Globus pallidus (tissue), 1 donor: Measurements from ENCODE around the gene TMEM94.
A peak's percentile ranks its signal among the peaks of the same experiment; 100 is the strongest.
"Not testable (repeated sequence)": the region's sequence is repeated elsewhere in the genome, so short reads cannot be mapped to it uniquely, and the experiment has no call there.

Experiments used
- DNase-seq: peaks from one replicate; pipeline ENCODE4 v3.0.0-alpha.2; 2015; ENCODE audit warnings: low spot score

Gene TMEM94

DNA sequence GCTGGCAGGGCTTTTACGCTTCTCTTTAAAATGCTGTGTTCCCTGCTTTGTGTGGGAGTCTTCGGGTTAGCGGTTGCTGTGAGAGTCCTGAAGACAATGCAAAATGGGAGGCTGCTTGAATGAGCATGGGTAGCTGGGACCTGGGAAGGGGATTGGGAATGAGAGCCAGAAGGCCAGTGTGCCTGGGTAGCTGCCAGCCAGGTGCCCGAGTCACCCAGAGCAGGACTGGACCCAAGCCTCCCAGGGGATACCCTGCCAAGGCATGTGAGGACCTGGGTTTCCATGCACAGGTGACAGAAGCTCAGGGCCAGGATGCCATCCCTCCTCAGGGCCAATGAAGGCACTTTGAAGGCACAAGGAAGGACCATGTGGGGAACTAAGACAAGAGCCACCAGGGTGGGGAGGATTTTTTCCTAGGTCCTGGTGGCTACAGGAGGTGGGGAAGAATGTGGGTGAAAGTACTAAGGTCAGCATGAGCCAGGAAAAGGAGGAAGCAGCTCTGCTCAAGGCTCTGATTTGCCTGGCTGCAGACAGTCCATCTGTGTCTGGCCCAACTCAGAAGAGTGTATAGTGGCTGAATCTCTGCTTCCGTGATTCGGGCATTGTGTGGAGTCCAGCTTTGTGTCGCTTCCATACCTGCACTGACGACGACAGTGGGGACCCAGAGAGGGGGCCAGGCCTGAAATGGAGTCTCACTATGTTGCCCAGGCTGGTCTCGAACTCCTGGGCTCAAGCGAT, 20.5 kb downstream of the TMEM94 start:
- DNase-seq, result no peak

DNA sequence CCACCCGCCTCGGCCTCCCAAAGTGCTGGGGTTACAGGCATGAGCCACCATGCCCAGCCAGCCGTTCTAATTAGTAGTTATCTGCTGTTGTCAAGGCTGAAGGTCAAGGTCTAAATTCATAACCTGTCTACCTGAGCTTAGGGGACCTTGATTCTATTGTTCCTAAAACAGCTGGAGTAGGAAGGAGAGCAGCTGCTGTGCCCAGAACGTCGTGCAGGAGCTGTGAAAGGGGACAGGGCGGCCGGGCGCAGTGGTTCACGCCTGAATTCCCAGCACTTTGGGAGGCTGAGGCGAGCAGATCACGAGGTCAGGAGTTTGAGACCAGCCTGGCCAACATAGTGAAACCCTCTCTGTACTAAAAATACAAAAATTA, 21.0 kb downstream of the TMEM94 start:
- DNase-seq, result not testable (repeated sequence)

DNA sequence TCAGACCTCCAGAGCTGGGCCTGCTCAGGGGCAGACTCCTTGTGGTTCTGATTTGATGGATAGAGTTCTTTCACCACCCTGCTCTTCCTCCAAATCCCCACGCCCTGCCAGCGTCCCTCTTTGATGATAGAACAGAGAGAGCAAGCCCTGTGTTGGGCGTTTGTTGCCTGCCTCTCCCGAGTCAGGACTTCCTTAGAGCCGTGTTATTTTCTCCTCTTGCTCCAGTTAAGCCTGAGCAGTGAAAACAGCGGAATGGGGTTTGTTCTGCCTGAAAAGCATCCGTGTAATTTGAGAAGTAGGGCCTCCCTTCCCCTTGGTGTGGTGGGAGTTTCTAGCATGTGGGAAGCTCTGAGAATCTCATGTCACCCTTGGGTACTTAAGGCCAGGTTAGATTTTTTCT, 22.1 kb downstream of the TMEM94 start:
- no peak for DNase-seq

DNA sequence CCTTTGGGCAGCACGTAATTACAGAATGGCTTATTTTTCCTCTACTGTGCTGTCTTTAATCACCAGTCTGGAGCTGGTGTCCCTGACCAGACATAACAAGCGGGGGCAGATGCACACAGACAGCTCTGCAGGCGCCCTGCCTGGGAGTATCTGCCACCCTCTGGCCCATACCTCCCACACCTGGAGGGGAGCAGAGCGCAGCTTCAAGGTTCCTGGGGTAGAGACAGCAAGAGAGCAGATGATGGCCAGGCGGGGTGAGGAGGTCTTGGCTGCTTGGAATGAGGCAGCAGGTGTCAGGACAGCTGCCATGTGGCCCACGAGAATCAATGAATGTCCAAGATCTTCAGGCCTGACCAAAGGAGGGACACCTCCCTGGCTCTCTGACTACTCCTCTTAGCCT, 23.8 kb downstream of the TMEM94 start:
- DNase-seq, result no peak

DNA sequence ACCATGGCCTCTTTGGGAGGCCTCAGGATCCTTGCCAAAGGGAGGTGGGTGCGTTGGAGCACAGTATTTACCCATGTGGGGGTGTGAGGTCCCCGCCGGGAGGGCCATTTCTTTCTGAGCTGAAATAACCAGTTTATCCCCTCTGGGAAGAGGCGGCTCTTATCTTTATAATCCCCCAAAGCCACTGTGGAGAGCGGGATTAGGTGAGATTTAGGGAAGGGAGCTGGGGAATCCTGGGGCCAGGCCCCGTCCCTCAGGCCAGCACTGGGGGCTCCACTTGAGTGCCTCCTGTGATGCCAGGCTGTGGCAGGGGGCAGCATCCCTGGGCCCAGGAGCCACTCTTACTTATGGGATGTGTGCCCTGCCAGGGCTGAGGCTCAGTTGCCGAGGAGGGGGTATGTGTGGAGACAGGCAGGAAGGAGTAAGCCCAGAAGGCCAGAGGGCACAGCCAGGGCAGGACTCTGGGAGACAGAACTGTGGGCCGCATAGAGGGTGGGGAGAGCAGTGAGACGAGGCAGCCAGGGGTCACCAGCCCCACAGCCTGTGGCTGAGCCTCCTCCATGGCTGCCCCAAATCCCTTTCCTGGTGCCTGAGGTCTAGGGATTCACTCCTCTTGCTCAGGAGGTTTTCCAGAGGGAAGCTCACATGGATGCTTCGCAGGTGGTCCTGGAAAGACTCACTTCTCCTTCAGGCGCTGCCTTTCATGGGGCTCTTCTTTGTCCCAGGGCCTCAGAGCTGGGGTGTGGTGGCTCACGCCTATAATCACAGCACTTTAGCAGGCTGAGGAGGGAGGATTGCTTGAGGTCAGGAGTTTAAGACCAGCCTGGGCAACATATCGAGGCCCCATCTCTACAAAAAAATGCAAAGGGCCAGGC, 25.0 kb downstream of the TMEM94 start:
- DNase-seq, result no peak

DNA sequence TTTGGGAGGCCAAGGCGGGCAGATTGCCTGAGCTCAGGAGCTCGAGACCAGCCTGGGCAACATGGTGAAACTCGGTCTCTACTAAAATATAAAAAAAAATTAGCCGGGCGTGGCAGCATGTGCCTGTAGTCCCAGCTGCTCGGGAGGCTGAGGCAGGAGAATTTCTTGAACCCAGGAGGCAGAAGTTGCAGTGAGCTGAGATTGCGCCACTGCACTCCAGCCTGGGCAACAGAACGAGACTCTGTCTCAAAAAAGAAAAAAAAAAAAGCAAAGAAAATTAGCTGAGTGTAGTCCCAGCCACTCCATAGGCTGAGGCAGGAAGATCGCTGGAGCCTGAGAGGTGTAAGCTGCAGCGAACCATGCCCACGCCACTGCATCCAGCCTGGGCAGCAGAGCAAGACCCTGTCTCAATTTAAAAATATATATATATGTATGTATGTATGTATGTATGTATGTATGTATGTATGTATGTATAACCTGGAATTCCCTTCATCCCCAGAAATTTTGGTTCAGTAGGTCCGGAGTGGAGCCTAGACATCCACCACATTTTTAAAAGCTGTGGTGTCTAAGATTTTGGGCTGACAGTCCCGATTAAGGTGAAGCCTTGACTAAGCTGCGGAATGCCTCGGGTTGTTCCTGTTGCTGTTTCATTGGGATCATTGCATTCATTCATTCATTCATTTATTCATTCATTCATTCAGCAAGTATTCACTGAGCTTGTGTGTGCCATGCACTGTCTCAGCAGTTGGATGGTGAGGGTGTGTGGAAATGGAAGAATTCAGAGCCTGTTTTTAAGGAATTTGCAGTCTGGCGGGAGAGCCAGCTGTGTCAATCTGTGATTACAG, 25.9 kb downstream of the TMEM94 start:
- DNase-seq, result no peak

DNA sequence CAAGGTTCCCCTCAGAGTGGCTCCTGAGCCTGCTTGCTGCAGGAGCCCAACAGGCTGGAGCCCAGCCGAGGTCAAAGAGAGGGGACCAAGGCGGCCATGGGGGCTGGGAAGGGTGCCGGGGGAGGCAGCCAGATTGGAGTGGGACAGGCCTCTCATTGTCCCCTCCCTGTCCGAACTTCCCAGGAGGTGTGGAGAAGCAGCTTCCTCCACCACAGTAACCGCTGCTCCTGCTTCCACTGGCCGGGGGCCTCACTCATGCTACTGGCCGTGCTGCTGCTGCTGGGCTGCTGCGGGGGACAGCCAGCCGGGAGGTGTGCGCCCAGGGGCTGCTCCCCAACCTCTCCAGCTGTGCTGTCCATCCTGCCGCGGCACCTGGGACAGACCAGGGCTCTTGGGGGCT, 29.3 kb downstream of the TMEM94 start:
- DNase-seq, result no peak

DNA sequence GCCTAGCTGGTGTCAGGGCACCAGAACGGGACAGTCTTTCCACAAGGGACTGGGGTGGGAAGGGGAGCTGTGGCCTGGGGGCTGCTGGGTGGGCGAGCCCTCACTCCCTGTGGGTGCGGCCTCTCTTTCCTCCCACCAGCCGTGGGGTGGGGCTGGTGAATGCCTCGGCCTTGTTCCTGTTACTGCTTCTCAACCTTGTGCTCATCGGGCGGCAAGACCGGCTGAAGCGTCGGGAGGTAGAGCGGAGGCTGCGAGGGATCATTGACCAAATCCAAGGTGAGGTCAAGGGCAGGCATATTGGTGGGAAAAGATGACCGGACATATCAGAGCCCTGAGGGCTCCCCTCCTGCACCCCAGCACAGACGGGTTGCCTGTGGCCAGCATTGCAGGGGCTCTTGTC, 29.7 kb downstream of the TMEM94 start:
- no peak for DNase-seq

DNA sequence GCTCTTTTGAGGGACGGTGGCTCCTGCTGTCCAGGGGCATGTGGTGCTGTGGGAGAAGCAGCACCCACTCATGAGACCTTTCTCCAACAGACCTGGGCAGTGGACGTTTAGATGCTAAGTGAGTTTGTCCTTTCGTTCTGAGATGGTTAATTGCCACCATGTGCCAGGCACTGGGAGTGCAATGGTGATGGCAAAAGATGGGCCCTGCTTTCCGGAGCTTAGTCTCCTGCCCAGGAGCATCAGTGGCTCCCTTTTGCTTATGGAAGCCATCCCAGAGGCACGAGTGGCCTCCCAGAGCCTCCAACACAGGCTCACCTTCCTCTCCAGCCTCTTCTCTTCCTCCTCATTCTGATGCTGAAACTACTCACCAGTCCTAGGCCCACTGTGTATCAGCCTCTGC, 30.5 kb downstream of the TMEM94 start:
- no peak for DNase-seq

DNA sequence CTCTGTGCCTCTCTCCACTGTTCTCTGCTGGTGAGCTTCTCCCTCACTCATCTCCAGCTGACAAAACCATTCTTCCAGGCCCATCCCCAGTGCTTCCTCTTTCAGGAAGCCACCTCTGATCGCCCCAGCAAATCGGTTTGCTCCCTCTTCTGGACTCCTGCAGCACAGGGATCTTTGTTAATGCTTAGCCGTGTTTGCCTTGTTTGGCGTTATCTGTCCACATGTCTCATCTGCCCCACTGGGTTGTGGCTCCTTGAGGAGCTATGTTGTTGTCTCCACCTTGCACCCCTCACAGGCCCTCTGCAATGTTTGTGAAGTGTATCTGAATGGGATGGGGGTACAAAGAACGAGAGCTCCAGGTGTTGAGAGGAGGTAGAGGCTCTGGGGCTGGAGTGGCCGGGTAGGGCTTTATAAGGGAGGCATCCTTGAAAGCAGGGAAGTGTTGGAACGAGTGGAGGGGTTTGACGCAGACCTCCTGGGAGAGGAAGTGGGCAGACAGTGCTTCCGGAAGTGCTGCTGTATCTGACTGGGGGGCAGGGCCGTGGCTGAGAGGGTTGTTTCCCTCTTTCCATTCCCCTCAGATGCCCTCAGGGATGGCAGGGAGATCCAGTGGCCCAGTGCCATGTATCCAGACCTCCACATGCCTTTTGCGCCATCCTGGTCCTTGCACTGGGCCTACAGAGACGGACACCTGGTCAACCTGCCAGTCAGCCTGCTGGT, 31.1 kb downstream of the TMEM94 start:
- peak; percentile 46 for DNase-seq

DNA sequence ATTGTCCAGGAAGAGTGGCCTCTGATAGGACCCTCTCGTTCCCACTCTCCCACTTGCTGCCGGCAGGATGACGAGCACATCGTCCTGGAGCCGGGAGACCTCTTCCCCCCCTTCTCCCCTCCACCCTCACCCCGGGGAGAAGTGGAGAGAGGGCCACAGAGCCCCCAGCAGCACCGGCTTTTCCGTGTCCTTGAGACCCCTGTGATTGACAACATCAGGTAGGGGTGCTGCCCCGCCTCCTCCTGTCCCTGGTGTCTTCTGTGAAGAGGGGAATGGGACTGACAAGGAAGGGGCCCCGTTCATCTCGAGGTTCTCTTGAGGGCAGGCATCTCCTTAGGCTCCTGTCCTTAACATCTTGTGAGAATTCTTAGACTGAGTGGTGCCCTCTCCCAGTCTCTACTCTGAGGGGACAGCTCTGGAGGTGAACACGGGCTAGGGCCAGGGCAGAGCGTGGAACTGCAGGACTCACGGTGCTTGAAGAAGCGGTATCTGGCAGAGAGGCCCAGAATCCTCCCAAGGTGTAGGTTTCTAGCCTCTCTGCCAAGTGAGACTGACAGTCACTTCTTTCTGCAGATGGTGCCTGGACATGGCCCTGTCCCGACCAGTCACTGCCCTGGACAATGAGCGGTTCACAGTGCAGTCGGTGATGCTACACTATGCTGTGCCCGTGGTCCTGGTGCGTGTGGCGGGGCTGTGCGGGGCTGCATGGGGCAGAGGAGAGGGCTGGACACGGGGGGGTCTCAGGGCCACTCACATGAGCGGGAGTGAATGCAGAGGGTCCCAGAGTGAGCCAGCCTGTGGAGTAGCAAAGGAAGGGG, 32.5 kb downstream of the TMEM94 start:
- peak; percentile 35 for DNase-seq

DNA sequence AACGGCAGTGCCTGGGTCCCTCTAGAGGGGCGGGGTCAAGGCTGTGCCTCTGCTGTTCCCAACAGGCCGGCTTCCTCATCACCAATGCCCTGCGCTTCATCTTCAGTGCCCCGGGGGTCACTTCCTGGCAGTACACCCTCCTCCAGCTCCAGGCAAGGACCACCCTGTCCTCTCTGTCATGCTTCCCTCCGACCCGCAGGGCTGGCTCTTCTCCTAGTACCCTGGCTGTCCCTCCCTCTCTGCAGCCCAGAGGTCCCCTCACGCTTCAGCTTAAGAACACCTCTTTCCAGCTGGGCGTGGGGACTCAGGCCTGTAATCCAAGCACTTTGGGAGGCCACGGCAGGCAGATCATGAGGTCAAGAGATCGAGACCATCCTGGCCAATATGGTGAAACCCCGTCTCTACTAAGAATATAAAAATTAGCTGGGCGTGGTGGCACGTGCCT, 33.1 kb downstream of the TMEM94 start:
- DNase-seq, result no peak

DNA sequence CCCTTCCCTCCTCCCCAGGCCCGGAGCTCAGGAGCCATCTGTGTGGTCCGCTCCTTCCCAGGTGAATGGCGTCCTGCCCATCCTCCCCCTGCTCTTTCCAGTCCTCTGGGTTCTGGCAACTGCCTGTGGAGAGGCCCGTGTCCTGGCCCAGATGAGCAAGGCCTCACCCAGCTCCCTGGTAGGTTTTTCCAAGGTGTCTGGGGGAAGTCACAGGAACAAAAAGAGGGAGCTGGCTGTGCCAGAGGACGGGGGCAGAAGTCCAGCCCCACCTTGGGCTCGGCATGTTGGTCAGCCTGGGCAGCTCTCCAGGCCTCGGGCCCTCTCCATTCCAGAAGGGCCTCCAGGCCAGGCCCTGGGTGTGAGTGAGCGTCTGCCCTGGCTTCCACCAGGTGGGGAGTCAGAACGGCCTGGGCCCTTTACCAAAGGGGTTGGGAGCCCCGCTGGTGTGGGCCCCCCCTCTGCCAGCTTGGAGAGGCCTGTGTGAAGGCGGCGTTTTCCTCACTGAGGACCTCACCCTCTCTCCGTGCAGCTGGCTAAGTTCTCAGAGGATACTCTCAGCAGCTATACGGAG, 33.8 kb downstream of the TMEM94 start:
- no peak for DNase-seq

DNA sequence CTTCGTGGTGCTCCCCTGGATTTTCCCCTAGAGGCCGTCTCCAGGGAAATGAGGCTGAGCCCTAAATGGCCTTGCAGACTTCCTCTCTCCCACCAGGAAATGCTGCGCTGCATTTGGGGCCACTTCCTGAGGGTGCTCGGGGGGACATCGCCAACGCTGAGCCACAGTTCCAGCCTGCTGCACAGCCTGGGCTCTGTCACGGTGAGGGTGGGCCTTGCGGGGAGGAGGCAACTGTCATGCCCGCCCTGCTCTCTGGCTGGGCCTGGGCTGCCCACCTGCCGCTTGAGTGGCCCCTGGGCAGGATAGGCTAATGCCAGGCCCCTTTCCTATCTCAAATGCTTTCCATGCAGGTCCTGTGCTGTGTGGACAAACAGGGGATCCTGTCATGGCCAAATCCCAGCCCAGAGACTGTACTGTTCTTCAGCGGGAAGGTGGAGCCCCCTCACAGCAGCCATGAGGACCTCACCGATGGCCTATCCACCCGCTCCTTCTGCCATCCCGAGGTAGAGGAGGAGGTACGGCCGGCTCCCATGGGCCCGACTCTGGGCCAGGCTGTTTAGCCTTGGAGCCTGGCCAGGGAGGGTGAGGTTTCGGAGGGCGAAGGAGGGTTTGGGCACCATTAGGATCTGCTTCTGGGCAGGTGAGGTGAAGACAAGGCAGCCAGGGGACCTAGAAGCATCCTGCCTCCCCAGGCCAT, 34.7 kb downstream of the TMEM94 start:
- no peak for DNase-seq

DNA sequence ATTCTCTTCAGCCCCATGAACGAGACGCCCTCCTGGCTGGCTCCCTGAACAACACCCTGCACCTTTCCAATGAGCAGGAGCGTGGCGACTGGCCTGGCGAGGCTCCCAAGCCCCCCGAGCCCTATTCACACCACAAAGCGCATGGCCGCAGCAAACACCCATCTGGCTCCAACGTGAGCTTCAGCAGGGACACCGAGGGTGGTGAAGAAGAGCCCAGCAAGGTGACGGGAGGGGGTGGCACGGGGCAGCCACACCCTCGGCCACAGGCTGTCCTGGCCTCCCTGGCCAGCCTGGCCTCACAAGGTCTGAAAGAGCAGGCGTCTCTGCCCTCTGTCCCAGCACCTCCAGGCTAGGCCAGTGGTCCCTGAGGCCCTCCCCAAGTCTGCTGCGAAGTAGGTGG, 35.2 kb downstream of the TMEM94 start:
- no peak for DNase-seq

DNA sequence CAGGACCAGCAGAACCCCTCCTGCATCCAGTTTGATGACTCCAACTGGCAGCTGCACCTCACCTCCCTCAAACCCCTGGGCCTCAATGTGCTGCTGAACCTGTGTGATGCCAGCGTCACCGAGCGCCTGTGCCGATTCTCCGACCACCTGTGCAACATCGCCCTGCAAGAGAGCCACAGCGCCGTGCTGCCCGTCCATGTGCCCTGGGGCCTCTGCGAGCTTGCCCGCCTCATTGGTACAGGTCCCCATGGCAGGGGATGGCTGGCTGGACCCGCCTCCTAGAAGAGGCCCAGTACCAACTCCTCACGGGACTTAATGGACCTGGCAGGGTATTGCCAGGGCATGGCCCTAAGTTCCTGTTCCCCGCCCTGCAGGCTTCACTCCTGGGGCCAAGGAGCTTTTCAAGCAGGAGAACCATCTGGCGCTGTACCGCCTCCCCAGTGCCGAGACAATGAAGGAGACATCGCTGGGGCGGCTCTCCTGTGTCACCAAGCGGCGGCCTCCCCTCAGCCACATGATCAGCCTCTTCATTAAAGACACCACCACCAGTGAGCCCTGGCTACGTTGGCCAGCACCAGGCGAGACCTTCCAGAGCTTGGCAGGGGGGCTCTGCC, 36.2 kb downstream of the TMEM94 start:
- DNase-seq, result no peak

DNA sequence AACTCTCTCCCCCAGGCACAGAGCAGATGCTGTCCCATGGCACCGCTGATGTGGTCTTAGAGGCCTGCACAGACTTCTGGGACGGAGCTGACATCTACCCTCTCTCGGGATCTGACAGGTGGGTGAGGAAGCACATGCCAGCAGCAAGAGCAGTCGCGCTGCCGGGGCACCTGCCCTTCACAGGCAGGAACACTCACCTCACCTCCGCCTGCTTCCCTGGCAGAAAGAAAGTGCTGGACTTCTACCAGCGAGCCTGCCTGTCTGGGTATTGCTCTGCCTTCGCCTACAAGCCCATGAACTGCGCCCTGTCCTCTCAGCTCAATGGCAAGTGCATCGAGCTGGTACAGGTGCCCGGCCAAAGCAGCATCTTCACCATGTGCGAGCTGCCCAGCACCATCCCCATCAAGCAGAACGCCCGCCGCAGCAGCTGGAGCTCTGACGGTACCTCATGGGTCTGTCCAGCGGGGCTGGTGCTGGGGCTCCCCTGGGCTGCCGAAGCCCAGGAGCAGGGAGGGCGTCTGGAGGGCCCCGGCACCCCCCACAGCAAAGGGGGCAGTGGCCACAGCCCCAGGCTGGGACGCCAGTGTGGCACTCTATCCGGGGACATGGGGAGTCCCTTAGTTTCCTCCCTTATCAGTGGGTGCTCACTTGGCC, 37.2 kb downstream of the TMEM94 start:
- no peak for DNase-seq

DNA sequence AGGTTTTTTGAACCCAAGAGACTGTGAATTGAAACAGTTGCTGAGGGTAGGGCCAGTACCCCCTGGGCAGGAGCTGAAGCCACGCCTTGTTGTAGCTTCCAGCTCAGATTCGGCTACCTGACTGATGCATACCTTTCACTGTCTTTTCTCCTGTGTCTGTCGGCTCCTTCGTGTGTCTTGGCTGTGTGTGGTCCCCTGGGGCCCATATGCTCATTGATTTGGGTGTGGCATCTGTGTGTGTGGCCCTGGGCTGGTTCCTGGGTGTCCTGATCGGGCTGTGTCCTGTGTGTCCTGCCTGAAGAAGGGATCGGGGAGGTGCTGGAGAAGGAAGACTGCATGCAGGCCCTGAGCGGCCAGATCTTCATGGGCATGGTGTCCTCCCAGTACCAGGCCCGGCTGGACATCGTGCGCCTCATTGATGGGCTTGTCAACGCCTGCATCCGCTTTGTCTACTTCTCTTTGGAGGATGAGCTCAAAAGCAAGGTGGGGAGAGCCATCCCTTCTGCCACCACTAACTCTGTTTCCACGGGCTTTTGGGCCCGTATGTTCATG, 38.0 kb downstream of the TMEM94 start:
- no peak for DNase-seq

DNA sequence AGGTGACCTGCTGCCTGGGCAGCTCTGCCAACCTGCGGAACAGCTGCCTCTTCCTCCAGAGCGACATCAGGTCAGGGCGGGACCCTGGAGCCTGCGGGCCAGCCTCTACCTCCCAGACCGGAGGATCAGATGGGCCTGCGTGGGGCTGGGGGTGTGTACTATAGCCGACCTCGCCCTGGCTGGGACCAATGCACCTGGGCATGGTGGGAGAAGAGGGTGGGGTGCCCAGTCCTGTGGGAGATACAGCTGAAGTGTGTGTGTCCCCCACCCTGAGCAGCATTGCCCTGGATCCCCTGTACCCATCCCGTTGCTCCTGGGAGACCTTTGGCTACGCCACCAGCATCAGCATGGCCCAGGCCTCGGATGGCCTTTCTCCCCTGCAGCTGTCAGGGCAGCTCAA, 39.6 kb downstream of the TMEM94 start:
- no peak for DNase-seq
